Breast epithelium (tissue), 4 donors: ENCODE results near the gene KCNH5. TPM values are rescaled to one million over a fixed set of nuclear protein-coding genes. Genes with fewer than 3 reads are reported as not detected.

Source experiments
- DNase-seq, 2 donors: peaks; one replicate each; pipeline ENCODE4 v3.0.0-alpha.2; 2019; ENCODE audit warnings: low spot score in 2 of 2
- H3K27ac ChIP-seq, 2 donors: fragments of 200-600 bp; sonication (generic) in 1 of 2; one replicate each; pipeline ENCODE4 v1.5.1; 2016 to 2019; ENCODE audit warnings: mild to moderate bottlenecking in 1 of 2
- H3K27me3 ChIP-seq, 2 donors: fragments of 200-600 bp; sonication (generic) in 1 of 2; one replicate each; pipeline versions ENCODE4 v1.5.1 to v1.6.0; 2017 to 2019; ENCODE audit warnings: control low read depth in 1 of 2, mild to moderate bottlenecking in 1 of 2
- H3K36me3 ChIP-seq: fragments of 200-600 bp; one replicate; pipeline ENCODE4 v1.5.1; 2019
- H3K4me1 ChIP-seq, 2 donors: fragments of 200-600 bp; sonication (generic); one replicate each; pipeline ENCODE4 v1.5.1; 2016 to 2019; ENCODE audit warnings: control low read depth in 1 of 2
- H3K4me3 ChIP-seq, 3 donors: fragments of 200-600 bp; sonication (generic); 1 replicate in 2 of 3; 2 replicates in 1 of 3; pipeline ENCODE4 v1.5.1; 2016 to 2019; ENCODE audit warnings: mild to moderate bottlenecking in 3 of 3, moderate library complexity in 2 of 3
- H3K9me3 ChIP-seq, 2 donors: fragments of 200-600 bp; sonication (generic) in 1 of 2; one replicate each; pipeline ENCODE4 v1.5.1; 2016 to 2019; ENCODE audit warnings: control low read depth in 1 of 2
- POLR2A ChIP-seq: fragments of 450-650 bp; IDR thresholded peaks from one replicate; pipeline ENCODE4 v1.6.1; 2016; ENCODE audit warnings: antibody characterized with exemption, mild to moderate bottlenecking, moderate library complexity
- POLR2AphosphoS5 ChIP-seq, 3 donors: sonication (generic); formaldehyde crosslinking; IDR thresholded peaks; one replicate each; pipeline ENCODE4 v1.6.1; 2017; ENCODE audit warnings: antibody characterized with exemption in 3 of 3
- intact Hi-C: fragments of 100-400 bp; cut with DNase I; formaldehyde crosslinking; loops from one replicate; pipeline ENCODE4 v1.15.1; 2023; ENCODE audit warnings: low total_unique reads
- total RNA-seq, 3 donors: library from RNA; depleted of rRNA; stranded (reverse); fragments of >200 nt; gene quantifications; one replicate each; pipeline ENCODE4 v1.1.0, GENCODE V29; 2016
- TF ChIP-seq, protein P1 (sequence below), 3 donors: fragments of 450-650 bp; IDR thresholded peaks; one replicate each; pipeline ENCODE4 v1.5.1; 2016 to 2017; ENCODE audit warnings: antibody characterized with exemption in 3 of 3, mild to moderate bottlenecking in 3 of 3, moderate library complexity in 3 of 3

KCNH5 gene
- total RNA-seq, 3 donors from 2014 or later = 0.33 to 0.88 TPM; not detected in 1

DNA sequence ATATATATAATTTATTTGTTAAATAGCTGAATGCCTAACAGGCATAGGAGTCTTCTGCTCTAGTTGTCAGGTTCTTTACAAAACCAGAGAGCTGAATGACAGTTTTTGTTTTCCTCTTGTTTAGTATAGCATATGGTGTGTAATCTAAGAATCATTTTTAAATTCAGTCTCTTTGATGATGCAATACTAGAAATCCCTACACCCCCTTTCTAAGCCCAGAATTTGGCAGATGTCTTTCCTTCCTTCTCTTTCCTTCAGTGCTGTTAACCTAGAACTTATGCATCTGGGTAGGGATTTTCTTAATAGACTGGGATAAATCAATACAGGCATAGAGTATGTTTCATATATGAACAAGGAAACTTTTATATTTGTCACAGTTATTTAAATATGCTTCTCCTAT, 198.1 kb downstream of the KCNH5 start:
- no peak for DNase-seq

DNA sequence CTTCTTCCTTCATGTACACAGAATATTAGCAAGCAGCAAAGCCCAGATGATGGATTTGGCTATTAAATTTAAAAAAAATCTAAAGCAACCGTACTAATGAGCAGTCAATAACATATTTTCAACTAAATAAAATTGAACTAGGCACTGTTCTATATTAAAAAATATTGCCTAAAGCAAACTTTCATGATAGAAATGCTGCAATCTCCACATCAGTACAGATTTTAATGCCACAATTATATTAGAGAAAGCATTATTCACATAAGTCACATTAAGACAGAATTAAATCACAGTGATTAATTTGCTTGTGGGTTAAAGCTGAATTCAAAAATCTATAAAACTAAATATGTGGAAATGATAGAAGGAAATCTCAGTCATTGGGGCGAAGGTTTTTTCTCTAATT, 200.7 kb downstream of the KCNH5 start:
- Histone ChIP-seq H3K4me3 (no peak overlapping the region), H3K9me3 (no peaks in the 10 kb centered on the region), H3K36me3 (peaks cover 3% of the 10 kb centered on the region), H3K27me3 (no peaks in the 10 kb centered on the region), H3K27ac (no peak overlapping the region), H3K4me1 (no peaks in the 10 kb centered on the region)
- intact Hi-C loops = no loop called here
- TF ChIP-seq POLR2A (no peak), POLR2AphosphoS5 (IDR thresholded peaks at IDR 0.05) (no peak)
- TF ChIP-seq, protein P1, sequence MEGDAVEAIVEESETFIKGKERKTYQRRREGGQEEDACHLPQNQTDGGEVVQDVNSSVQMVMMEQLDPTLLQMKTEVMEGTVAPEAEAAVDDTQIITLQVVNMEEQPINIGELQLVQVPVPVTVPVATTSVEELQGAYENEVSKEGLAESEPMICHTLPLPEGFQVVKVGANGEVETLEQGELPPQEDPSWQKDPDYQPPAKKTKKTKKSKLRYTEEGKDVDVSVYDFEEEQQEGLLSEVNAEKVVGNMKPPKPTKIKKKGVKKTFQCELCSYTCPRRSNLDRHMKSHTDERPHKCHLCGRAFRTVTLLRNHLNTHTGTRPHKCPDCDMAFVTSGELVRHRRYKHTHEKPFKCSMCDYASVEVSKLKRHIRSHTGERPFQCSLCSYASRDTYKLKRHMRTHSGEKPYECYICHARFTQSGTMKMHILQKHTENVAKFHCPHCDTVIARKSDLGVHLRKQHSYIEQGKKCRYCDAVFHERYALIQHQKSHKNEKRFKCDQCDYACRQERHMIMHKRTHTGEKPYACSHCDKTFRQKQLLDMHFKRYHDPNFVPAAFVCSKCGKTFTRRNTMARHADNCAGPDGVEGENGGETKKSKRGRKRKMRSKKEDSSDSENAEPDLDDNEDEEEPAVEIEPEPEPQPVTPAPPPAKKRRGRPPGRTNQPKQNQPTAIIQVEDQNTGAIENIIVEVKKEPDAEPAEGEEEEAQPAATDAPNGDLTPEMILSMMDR (IDR thresholded peaks at IDR 0.05) = no peak
- DNase-seq = no peak

More for the DNA sequence above, 198.1 kb downstream of the KCNH5 start:
- Histone ChIP-seq H3K4me3 (no peak overlapping the region), H3K4me1 (no peaks in the 10 kb centered on the region), H3K36me3 (peaks cover 3% of the 10 kb centered on the region), H3K27ac (no peak overlapping the region), H3K9me3 (no peaks in the 10 kb centered on the region), H3K27me3 (no peaks in the 10 kb centered on the region)
- intact Hi-C loops = no loop called here
- TF ChIP-seq, protein P1 (IDR thresholded peaks at IDR 0.05) = no peak

DNA sequence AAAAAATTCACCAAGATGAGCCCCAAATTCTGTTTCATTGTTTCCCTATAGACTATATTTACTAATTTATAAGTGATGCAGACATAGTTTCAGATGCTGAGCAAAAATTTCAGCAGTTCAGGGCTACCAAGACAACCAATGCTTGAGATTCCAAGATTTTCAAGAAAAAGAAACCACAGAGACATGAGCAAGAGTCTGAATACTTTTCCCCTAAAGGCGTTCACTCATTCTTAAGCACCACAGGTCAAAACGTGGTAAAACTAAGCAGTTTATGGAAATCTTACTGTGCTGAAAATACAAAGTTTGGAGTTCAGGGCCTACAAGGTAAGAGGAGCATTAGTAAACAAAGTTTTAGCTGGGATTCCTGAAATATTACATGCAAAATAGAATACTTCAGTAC, 221.2 kb downstream of the KCNH5 start:
- Histone ChIP-seq H3K4me1 (no peaks in the 10 kb centered on the region), H3K27me3 (no peaks in the 10 kb centered on the region), H3K4me3 (no peak overlapping the region), H3K9me3 (peaks cover 0 to 12% of the 10 kb centered on the region in 2 donors), H3K27ac (no peak overlapping the region), H3K36me3 (no peaks in the 10 kb centered on the region)
- no peak for DNase-seq
- intact Hi-C loops = no loop called here
- TF ChIP-seq POLR2AphosphoS5 (IDR thresholded peaks at IDR 0.05) (no peak), POLR2A (no peak)
- TF ChIP-seq, protein P1 (IDR thresholded peaks at IDR 0.05) = no peak

DNA sequence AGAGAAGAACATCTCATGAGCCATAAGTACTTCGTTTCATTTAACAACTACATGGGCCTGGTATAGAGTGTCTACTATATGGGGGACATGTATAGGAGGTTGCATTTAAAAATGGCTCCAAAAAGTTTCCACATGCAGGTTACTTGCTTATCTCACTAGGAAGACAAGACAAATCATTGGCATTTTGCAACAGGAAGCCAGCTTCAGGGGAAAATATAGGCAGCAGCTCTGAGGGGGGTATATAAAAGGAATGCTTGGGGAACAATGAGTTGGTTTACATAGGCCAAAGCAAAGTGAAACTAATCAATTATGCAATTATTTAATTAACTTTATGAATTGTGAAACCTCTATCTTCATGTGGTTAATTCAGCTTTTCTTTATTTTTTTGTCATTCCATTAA, 225.3 kb downstream of the KCNH5 start:
- H3K36me3 ChIP-seq = no peaks in the 10 kb centered on the region
- no peak for TF ChIP-seq POLR2AphosphoS5 (IDR thresholded peaks at IDR 0.05)
- TF ChIP-seq, protein P1 (IDR thresholded peaks at IDR 0.05) = no peak
- TF ChIP-seq POLR2A = no peak
- H3K4me3 ChIP-seq = no peak overlapping the region
- H3K4me1 ChIP-seq = no peaks in the 10 kb centered on the region
- H3K27me3 ChIP-seq = no peaks in the 10 kb centered on the region
- no peak overlapping the region for H3K27ac ChIP-seq
- intact Hi-C loops = no loop called here
- H3K9me3 ChIP-seq = peaks cover 0 to 8% of the 10 kb centered on the region in 2 donors
- DNase-seq = no peak

DNA sequence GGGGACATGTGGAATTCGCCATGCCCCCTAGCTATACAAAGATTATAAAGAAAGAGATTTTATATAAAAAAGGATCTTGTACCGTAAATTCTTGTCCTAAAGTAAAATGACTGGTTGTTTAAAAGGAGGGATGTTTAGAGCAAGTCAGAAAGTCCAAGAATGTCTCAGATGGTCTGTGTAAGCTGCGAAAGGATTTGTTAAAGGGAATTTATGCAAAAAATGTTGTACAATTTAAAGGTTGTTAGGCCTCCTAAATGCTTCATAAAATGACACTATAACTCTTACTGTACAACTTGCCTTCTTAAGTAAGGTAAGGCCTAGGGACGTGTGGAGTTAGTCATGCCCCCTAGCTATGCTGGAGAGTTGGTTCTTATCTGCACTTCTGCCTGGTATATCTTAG, 237.6 kb downstream of the KCNH5 start:
- Histone ChIP-seq H3K4me3 (no peak overlapping the region), H3K9me3 (no peaks in the 10 kb centered on the region), H3K27ac (no peak overlapping the region), H3K36me3 (no peaks in the 10 kb centered on the region), H3K4me1 (no peaks in the 10 kb centered on the region), H3K27me3 (no peaks in the 10 kb centered on the region)
- TF ChIP-seq, protein P1 (IDR thresholded peaks at IDR 0.05) = no peak
- TF ChIP-seq POLR2AphosphoS5 (IDR thresholded peaks at IDR 0.05) = no peak
- TF ChIP-seq POLR2A = no peak
- intact Hi-C loops = no loop called here
- DNase-seq = no peak
